GM18867 (cell line): ENCODE data around the gene ETS1.
A peak's percentile ranks its signal among the peaks of the same experiment; 100 is the strongest.

Experiments used
- ATAC-seq: cut with Tn5 transposase; IDR thresholded peaks from one replicate; pipeline ENCODE4 v1.9.1; 2021; ENCODE audit warnings: mild to moderate bottlenecking, moderate library complexity; ENCODE audit not compliant: unreplicated experiment

ETS1 gene

DNA sequence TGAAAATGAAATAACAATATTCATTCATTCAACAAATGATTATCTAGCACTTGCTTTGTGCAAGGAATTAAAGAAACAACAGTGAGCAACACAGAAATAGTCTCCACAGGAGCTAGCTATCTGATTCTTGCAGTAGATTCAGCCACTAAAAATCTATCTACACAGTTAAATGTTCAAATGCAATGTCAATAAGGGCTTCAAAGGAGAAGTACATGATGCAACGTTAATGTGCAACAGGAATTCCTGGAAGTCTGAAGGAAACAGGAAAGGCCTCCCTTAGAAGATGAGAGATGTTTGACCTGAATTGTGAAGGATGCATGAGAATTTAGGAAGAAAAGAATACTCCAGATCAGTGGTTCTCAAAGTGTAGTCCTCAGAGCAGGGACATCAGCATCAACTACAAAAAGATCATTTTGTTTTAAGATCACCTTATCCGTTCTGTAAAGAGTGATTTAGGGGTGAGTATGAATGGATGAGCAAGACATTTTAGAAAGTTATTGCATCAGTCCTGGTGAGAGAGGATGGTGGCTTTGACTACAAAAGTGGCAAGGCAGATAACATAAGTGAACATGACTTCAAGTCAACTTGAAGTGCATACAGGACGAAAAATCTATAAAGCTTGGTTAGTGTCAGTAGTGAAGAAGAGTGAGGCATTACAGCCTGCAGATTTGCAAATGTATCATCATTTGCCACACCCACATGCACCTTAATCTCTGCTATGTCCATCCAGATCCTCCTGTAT is 96.0 kb downstream of the ETS1 start:
- ATAC-seq, result no peak

DNA sequence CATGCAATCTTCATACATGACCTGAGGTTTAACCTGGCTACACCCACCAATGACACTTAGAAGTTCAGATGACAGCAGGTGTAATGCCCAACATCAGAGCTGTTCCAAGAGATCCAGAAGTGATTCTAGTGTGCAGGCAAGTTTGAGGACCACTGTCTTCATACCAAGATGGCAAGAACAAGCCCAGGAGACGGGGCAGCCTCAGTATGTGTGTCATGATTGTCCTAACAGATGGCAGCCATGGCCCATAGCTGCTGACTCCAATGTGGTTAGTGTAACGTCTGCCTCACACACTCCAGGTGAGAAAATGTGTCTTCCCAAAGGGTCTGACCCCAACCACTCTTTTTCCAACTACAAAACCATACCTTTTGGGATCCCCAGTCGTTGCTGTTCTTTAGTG is 97.3 kb downstream of the ETS1 start:
- ATAC-seq, result no peak

DNA sequence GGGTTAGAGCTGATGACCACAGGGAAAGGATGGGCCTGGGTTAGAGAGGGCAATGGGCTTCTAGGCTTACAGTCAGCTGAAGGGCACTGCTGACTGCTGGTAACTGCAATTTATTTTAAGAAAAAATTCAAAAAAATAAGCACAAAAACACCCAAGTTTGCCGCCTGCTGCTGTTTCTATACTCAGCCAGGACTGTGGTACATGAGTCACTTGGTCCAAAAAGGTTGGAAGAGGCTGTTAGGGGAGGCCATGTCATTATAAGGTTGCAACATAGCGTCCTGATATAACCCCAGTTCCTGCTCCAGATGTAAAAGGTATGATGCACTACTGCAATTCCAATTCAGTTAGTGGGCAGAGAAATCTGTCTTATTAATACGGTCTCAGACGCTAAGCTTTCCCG is 98.9 kb downstream of the ETS1 start:
- no peak for ATAC-seq

DNA sequence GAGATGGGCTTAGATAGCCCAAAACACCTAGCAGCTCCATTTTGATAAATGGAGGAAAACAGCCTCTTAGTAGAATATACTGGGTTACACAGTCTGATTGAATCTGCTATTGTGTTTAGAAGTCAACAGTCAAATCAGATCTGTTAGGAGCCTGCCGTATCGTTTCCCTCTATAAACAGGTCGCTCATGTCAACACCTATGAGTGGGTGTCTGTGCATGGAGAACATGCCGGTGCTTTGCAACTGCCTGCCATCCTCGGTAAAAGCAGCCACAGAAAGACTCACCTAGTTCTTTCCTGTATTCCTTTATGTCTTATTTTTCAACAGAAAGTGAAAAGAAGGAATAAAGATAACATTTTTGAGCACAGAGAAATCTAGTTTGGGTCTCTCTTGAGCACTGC is 99.4 kb downstream of the ETS1 start:
- no peak for ATAC-seq

DNA sequence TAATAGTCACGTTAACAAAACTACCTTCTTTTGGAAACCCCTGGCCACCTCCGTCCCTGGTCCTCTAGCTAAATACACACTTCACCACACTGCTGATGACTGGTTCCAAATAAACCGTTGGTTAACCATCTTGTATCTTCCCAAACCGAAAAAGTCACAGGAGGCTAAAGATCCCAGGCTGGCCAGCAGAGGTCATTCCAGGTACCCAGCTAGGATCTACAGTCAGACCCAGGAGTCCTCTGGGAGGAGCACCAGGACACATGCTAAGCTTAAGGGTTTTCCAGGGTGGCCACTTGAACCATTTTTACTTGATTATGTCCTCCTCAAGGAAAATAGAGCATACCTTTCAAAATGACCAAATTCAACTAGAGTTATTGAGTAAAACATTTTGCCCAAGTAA is 103.2 kb downstream of the ETS1 start:
- no peak for ATAC-seq

DNA sequence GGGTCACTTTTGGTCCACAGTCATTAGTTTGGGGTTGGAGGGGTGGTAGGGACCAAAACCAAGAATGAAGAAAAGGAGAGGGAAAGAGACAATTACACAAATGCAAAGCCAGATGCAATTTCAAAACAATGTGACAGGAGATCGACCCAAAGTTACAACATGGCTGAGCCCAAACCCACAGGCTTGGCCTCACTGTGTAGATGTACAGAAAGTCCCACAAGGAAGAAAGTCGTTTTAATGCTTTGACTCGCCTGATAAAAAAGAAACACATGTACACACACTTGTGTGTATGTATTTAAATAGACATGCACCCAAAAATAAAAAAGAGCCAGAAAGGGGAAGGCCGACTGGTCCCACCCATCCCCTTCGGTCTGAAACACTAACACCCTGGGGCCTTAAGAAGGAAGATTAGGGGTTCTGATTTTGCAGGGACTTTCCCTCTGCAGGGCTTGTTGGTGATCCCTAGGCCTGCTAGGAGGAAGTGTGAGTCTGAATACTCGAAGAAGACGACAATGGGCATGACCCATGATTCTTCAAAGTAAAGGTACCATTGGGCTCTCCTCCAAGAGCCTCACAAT is 104.1 kb downstream of the ETS1 start:
- ATAC-seq, result peak; percentile 70

DNA sequence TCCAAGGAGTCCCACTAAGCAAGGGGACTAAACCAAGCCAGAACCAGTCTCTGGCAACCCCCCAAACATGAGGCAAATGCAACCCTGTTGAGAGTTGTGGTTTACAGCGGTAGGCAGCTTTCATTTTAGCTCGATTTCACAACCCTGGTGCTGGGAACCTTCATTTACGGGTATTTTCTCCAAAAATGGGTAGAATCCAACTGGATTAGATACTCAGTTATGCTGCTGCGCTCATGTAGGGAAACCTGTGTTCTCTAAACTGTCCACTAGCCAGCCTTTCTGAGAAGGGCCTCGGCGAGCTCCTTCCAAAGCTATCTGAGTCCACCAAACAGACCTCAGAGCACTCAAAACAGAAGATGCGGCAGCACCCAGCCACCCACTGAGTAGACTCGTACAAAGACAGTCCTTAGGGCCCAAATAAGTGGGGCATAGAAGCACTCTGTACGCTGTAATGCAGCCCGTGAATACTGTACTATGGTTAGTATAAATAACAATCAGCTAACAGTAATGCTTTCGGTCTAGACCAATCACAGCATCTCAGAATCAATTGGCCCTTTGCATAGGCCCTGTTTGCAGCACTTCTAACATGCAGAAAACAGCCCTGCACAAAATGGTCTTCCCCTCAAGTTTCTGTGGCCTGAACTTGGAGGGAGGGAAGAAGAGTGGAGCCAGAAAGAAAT is 104.7 kb downstream of the ETS1 start:
- peak; percentile 53 for ATAC-seq

DNA sequence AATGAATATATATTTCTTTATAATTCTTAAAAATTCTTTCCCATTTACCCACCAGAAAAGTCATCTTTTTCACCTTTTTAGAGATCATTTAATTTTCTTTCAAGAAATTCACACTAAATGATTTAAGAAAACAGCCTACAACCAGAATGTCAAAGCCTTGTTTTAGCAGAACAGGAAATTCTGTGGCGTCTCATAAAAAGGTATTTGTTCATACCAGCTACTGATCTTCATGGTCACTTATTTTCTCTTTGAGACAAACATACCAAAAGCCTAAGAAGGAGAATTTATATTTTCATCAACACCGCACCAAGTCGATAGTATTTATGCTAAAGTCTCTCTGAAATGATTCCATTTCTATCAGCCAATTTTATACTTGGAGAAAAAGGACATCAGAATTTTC is 105.3 kb downstream of the ETS1 start:
- ATAC-seq, result no peak

DNA sequence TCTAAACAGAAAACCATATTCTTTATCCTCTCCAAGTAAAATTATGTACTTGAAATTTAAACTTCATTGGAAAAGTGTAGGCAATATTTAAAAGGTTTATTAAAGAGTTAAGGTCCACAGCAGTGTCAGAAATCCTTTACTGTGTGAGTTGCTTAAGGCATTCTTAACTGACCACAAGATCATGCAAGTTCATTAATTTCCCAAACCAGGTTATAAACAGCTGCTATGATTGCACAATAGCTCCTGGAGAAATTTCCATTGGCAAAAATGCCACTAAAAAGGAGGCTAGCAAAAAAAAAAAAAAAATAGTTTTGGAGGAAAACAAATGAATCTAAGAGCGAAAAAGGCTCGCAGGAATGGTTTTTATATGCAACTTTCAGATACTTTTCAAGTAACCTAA is 106.2 kb downstream of the ETS1 start:
- no peak for ATAC-seq

DNA sequence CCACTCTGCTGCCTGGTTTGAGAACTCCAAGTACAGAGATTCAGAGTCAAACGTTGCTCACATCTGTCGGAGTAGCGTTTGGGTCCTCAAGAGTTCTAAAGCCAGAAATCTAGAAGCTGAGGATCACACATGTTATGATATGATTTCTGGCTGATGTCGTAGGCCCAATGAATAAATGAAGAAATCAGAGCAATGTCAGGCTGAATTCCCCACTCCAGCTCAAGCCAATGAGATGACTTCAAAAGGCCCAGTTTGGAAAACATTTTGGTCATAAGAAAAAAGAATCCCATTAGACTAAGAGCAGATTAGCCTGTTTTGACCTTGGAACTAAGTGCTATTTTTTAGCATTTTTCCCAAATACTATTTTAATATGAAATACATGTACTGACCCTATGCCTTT is 106.7 kb downstream of the ETS1 start:
- no peak for ATAC-seq

DNA sequence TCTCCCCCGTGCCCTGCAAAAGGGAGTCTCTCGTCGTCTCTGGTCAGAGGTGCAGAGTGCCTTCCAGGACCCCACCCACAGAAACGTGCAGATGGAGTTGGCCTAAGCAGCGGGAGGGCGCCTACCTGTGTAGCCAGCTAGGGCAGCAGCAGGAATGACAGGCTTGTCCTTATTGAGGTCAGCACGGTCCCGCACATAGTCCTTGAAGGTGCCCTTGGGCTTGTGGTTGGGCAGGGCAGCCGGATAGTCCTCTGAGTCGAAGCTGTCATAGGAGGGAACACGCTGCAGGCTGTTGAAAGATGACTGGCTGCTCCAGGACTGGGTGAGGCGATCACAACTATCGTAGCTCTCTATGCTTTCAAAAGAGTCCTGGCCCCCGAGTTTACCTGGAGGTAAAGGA is 107.3 kb downstream of the ETS1 start:
- ATAC-seq, result no peak

DNA sequence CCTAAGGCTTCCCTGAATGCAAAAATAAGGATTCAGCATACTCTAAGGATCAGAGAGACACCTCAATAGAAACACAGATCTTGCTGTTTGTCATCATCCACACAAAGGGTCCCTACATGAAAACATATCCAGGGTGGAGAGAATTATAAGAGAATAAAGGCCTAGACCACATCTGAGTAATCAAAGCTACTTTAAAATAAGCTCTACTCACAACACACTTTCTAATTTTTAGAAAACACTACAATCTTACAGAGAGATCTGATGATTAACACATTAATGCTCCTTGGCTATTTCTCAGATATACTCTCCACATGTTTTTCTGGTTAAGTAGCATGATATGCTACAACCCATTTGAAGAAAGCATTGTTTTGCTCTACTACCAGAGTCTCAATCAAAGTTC is 108.2 kb downstream of the ETS1 start:
- ATAC-seq, result no peak

DNA sequence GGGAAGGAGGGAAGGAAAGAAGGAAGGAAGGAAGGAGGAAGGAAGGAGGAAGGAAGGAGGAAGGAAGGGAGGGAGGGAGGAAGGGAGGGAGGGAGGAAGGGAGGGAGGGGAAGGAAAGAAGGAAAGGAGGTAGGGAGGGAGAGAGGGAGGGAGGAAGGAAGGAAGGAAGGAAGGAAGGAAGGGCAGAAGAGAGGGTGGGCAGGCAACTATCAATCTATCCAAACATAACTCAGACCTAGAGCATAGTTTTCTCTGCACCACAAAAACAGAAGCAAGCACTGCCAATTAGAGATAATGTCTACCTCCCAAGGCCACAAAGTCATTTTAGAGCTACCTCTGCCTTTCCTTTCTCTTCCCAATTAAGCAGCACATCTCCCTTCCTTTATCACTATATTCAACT is 109.1 kb downstream of the ETS1 start:
- no peak for ATAC-seq

DNA sequence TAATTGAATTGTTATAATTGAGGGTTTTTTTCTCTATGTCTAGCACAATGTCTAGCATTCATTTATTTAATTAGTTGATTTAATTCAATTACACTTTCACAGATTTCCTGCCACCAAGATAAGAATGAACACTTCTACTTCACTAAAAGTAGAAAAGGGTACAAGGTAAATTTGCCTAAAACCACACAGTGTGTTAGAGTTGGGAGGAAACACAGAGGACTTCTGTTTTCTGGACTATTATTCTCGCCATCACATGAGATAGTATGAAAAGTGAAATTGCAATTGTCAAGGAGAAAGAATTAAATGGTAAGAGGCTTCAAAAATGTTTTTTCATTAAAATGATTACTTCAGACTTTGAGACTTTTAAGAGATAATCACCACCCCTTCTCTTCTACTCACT is 109.5 kb downstream of the ETS1 start:
- ATAC-seq, result no peak

DNA sequence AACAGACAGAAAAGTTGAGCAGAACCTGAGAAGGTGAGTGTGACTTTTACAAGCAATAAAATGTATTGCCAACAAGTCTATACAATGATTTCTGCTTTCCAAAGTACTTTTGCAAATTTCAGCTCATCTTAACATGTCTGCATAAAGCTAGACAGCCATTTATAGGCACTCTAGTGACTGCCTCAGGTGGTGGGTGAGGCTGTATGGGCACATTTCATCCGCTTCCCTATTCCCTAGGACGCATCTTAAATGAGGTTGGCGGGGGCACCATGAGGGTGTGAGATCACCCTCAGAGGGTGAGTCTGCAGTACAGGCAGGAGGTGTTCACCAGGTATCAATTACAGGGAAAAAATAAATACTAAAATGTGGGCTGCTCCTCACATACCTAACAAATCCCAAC is 110.1 kb downstream of the ETS1 start:
- ATAC-seq, result no peak

DNA sequence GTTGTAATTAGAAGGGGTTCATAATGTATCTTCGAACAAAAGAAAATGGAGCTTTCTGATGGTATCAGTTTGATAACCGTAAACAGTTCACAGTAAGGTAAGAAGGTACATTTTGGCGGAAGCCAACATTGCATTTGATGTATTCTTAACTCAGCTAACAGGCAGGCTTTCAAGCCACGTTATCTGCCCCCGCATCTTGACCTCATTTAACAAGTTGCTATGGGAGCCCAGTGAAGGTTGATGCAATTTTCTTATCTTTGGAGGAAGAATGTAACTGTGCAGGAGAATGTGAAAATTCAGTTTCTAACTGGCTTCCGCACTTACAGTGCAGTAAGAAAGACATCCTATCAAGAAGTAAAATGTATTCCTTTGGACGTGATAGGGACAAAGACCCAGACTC is 110.6 kb downstream of the ETS1 start:
- ATAC-seq, result no peak

DNA sequence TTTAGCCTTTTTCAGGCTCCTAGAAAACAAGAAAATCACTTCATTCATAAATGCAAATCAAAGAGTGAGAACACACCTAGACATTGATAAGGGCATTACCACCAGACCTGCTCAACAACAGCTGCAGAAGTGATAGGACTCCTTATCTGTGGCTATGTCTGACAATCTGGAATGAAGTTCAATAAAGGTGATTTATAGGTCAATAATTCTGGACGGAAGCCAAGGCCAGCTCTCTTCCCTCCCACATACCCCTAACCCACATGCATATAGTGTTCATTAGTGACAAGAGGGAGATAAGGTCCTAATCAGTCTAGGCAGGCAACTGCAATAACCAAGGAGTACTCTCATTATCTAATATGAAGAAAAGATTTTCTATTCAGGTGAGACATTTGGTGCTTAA is 111.3 kb downstream of the ETS1 start:
- ATAC-seq, result no peak

DNA sequence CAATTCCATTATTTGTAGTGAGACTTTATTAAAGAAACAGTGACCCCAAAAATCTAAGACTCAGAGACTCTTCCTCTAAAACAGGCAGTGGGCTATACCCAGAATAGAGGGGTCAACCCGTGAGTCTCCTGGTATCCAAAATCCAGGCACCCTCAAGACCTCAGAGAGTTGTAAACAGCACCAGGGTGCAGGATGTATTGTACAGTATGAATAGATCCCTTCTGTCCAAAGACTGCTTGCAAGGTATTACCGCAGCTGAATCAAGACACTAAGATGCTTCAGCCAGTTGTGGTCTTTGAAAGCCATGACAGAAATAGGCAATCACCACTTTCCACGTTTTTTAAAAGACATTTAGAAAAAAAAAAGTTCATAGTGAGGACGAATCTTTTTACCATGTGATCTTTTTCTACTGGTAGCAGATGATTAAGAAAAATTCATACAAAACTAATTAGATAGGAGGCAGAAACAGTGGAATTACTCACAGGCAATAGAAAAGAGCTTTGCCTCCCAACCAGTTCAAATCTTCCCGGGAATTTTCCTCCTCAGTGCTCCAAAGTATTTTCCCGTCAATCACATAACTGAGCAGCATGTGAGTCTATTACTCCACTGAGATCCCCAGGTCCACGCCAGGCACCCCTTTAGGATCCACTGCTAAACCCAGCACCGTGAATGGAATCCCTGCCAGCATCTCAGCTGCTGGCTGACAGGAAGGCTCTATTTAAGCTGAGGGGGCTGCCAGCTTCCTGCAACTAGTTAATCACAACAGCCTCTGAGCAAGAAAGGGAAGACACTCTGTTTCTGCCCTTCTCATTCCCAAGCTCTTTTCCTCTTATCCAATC is 113.1 kb downstream of the ETS1 start:
- no peak for ATAC-seq

DNA sequence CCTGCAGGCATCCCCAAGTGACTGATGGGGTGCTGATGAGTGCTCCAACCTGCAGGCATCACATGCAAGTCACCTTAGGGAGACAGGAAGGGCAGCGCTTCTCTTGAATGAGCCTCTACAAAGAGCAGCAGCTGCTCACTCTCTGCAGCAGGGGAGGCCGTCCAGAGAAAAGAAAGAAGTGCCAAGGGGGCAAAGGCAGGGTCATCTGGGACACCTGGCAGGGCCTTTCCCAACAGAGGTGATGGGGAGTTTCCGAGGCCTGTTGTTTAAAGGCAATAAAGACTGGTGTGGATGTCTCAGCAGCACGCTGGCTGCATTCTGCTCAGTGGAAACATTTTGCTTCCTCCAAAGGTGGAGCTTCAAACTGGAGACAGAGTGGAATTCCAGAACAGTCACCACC is 113.7 kb downstream of the ETS1 start:
- no peak for ATAC-seq

DNA sequence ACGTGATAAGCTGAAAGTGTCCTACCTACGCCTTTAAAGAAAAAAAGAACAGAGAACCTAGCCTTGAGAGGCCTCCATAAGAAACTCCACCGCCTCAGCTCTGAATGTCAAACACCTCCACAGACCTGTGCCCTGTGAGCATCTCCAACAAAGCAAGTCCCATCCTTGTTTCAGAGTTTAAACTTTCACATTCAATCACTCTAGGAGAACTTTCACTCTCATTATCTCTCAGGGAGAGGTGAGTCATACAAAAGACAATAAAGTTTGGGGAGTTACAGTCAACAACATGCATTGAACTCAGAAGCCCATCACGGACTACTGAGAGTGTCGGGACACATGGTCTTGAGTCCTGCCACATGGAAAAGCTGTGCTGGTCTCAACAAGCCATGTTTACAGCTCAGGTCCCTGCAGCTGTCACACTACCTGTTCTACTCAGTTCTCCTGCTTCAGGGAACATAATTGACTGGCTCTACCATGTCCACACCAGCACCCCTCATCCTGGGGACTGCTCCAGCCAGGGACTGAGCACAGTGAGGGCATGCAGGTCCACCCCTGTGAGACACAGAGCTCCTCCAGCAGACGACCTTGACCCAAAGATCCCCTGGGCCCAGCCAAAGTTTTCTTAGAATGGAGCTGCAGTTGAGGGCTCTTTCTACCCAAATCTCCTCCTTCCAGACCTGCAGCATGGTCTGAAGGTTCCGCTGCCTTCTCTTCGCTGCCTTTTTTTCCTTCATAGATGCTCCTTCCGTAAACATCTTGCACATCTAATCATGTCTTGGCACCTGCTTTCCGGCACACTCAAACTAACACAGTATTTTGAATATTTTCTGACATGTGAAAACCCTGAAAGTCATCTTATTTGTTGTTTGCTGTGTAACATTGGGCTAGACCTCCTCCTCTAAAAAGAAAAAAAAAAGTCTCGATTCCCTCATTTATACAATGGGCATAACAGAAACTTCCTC is 114.9 kb downstream of the ETS1 start:
- ATAC-seq, result peak; percentile 47
